A549 (cell line): ENCODE measurements around the gene CCDC50. TPM values are rescaled to one million over a fixed set of nuclear protein-coding genes. Genes with fewer than 3 reads are reported as not detected.

Experiments used
- ATAC-seq, 2 experiments: fragments of 200-7000 bp in 1 of 2; fragments of >200 bp in 1 of 2; cut with Nextera tagmentation in 1 of 2; cut with Tn5 transposase in 1 of 2; 3 replicates each; pipeline versions ENCODE4 v1.8.0 to v1.9.1; 2018 to 2020; ENCODE audit warnings: mild to moderate bottlenecking in 1 of 2, moderate library complexity in 1 of 2
- CTCF ChIA-PET: fragments of 300-600 bp; sonication (Branson Sonifier 250); formaldehyde crosslinking; extraction: SDS; loops from one replicate; lab custom pipeline; 2021; ENCODE audit warnings: antibody characterized with exemption, inconsistent platforms; lab: Yijun Ruan, JAX
- POLR2A ChIA-PET: fragments of 350-600 bp; formaldehyde crosslinking; extraction: SDS; loops from one replicate; lab custom pipeline; 2021; ENCODE audit warnings: antibody characterized with exemption, inconsistent platforms; lab: Yijun Ruan, JAX
- DNase-seq, 2 experiments: peaks; one replicate each; pipeline versions ENCODE4 v3.0.0 to v3.0.0-alpha.2; 2011 to 2016; ENCODE audit warnings: low read depth in 1 of 2, low spot score in 1 of 2
- FAIRE-seq: peaks from 2 replicates; lab custom pipeline; 2011; peaks lifted over from hg19 to GRCh38; lab: Jason Lieb, UNC
- H3K27ac ChIP-seq, 2 experiments: fragments of >200 bp; sonication (Bioruptor Twin); formaldehyde crosslinking; 3 replicates each; pipeline ENCODE4 v1.5.1; 2016 to 2017
- H3K4me1 ChIP-seq: fragments of >200 bp; sonication (Bioruptor Twin); formaldehyde crosslinking; 3 replicates; pipeline ENCODE4 v1.6.1; 2016
- H3K4me2 ChIP-seq: fragments of >200 bp; sonication (Bioruptor Twin); formaldehyde crosslinking; 3 replicates; pipeline ENCODE4 v1.6.1; 2016
- H3K4me3 ChIP-seq: fragments of >200 bp; sonication (Bioruptor Twin); formaldehyde crosslinking; 3 replicates; pipeline ENCODE4 v1.5.1; 2016
- H3K9me3 ChIP-seq: fragments of >200 bp; sonication (Bioruptor Twin); formaldehyde crosslinking; 3 replicates; pipeline ENCODE4 v1.6.1; 2016
- BHLHE40 ChIP-seq: IDR thresholded peaks from 2 replicates; pipeline ENCODE4 v1.6.1; 2012; ENCODE audit warnings: low read depth, low read length, inconsistent platforms
- CBX2 ChIP-seq: fragments of 200-600 bp; sonication (generic); IDR thresholded peaks from 2 replicates; pipeline ENCODE4 v1.6.1; 2016; ENCODE audit warnings: low read depth, mild to moderate bottlenecking, borderline replicate concordance
- CHD4 ChIP-seq: fragments of 200-600 bp; sonication (generic); IDR thresholded peaks from 2 replicates; pipeline ENCODE4 v1.6.1; 2016; ENCODE audit warnings: antibody characterized with exemption, mild to moderate bottlenecking, borderline replicate concordance
- EHF ChIP-seq: fragments of 250-450 bp; sonication (Bioruptor Pico); IDR thresholded peaks from 2 replicates; pipeline ENCODE4 v1.5.0; 2020; ENCODE audit warnings: mild to moderate bottlenecking
- EHMT2 ChIP-seq: fragments of 200-600 bp; sonication (generic); IDR thresholded peaks from 2 replicates; pipeline ENCODE4 v1.6.1; 2016; ENCODE audit warnings: antibody characterized with exemption, low read depth, mild to moderate bottlenecking, moderate library complexity
- EP300 ChIP-seq, 2 experiments: fragments of >200 bp; sonication (Bioruptor Twin); formaldehyde crosslinking; IDR thresholded peaks; 2 replicates in 1 of 2; 3 replicates in 1 of 2; pipeline ENCODE4 v1.6.1; 2016 to 2017
- ESRRA ChIP-seq: fragments of 150-350 bp; IDR thresholded peaks from 2 replicates; pipeline ENCODE4 v1.6.1; 2014; ENCODE audit warnings: mild to moderate bottlenecking, low read length, borderline replicate concordance
- FOSL2 ChIP-seq, 2 experiments: fragments of 450-650 bp in 1 of 2; fragments of >200 bp in 1 of 2; sonication (Bioruptor Twin) in 1 of 2; formaldehyde crosslinking; IDR thresholded peaks; 2 replicates each; pipeline versions ENCODE4 v1.5.0 to v1.6.1; 2016 to 2020; ENCODE audit warnings: mild to moderate bottlenecking in 1 of 2, moderate library complexity in 1 of 2
- FOXS1 ChIP-seq: fragments of 250-450 bp; sonication (Bioruptor Pico); IDR thresholded peaks from 2 replicates; pipeline ENCODE4 v1.5.0; 2020; ENCODE audit warnings: mild to moderate bottlenecking, moderate library complexity
- HDAC2 ChIP-seq: fragments of 200-600 bp; sonication (generic); IDR thresholded peaks from 2 replicates; pipeline ENCODE4 v1.6.1; 2016
- HEYL ChIP-seq: fragments of 250-450 bp; sonication (Bioruptor Pico); IDR thresholded peaks from 2 replicates; pipeline ENCODE4 v1.8.0; 2021; ENCODE audit warnings: mild to moderate bottlenecking, moderate library complexity
- HOXA7 ChIP-seq: fragments of 250-450 bp; sonication (Bioruptor Pico); IDR thresholded peaks from 2 replicates; pipeline ENCODE4 v1.5.0; 2020; ENCODE audit warnings: mild to moderate bottlenecking, moderate library complexity
- HOXB13 ChIP-seq: fragments of 250-450 bp; sonication (Bioruptor Pico); IDR thresholded peaks from 2 replicates; pipeline ENCODE4 v1.5.0; 2020; ENCODE audit warnings: low read depth, mild to moderate bottlenecking, moderate library complexity
- JUN ChIP-seq, 2 experiments: fragments of >200 bp; sonication (Bioruptor Twin); formaldehyde crosslinking; IDR thresholded peaks; 2 replicates in 1 of 2; 3 replicates in 1 of 2; pipeline ENCODE4 v1.6.1; 2016 to 2017
- KDM1A ChIP-seq: fragments of 200-600 bp; sonication (generic); IDR thresholded peaks from 2 replicates; pipeline ENCODE4 v1.6.1; 2016; ENCODE audit warnings: low read depth, mild to moderate bottlenecking
- MYC ChIP-seq: IDR thresholded peaks from 2 replicates; pipeline ENCODE4 v1.6.1; 2012; ENCODE audit warnings: mild to moderate bottlenecking, inconsistent platforms, low read length, improper control_type of control experiment, borderline replicate concordance
- NFE2L2 ChIP-seq: fragments of 150-350 bp; conservative IDR thresholded peaks from 2 replicates; pipeline ENCODE4 v1.6.1; 2014; ENCODE audit warnings: low read length
- NR3C1 ChIP-seq: fragments of >200 bp; sonication (Bioruptor Twin); formaldehyde crosslinking; IDR thresholded peaks from 3 replicates; pipeline ENCODE4 v1.6.1; 2017
- PHF8 ChIP-seq: fragments of 200-600 bp; sonication (generic); IDR thresholded peaks from 2 replicates; pipeline ENCODE4 v1.6.1; 2016; ENCODE audit warnings: low read depth, mild to moderate bottlenecking, antibody characterized with exemption, moderate library complexity, borderline replicate concordance
- RARB ChIP-seq: fragments of 250-450 bp; sonication (Bioruptor Pico); IDR thresholded peaks from 2 replicates; pipeline ENCODE4 v1.8.0; 2021; ENCODE audit warnings: mild to moderate bottlenecking, moderate library complexity
- SMC3 ChIP-seq: fragments of >200 bp; sonication (Bioruptor Twin); formaldehyde crosslinking; IDR thresholded peaks from 3 replicates; pipeline ENCODE4 v1.6.1; 2018; ENCODE audit warnings: inconsistent platforms
- ZC3H11A ChIP-seq: fragments of 450-650 bp; IDR thresholded peaks from 2 replicates; pipeline ENCODE4 v1.6.1; 2014; ENCODE audit warnings: antibody characterized with exemption, mild to moderate bottlenecking
- ZNF302 ChIP-seq: fragments of 250-450 bp; sonication (Bioruptor Pico); IDR thresholded peaks from 2 replicates; pipeline ENCODE4 v1.9.0; 2021; ENCODE audit warnings: inconsistent platforms, mild to moderate bottlenecking, moderate library complexity
- ZSCAN20 ChIP-seq: fragments of 250-450 bp; sonication (Bioruptor Pico); IDR thresholded peaks from 2 replicates; pipeline ENCODE4 v1.8.0; 2022; ENCODE audit warnings: mild to moderate bottlenecking, moderate library complexity
- WGBS: methylation state at CpG from one replicate; pipeline ENCODE4 v1.1.6; 2017; ENCODE audit errors: missing lambda C conversion rate; 5-methylcytosine and 5-hydroxymethylcytosine counted together
- polyA plus RNA-seq, 4 experiments: library from polyadenylated mRNA; depleted of rRNA in 3 of 4; stranded (reverse); fragments of >200 nt; fragmentation: RNase III in 1 of 4; extraction: RNeasy Plus Mini Kit Qiagen cat#74134 plus additional on column Dnase treatment in 1 of 4; gene quantifications; 2 replicates in 3 of 4; 3 replicates in 1 of 4; pipeline ENCODE4 v1.2.3, GENCODE V29; 2011 to 2017
- TF ChIP-seq, protein P1 (sequence below): IDR thresholded peaks from 2 replicates; pipeline ENCODE4 v1.6.1; 2012
- TF ChIP-seq, protein P2 (sequence below): fragments of >200 bp; sonication (Bioruptor Twin); formaldehyde crosslinking; IDR thresholded peaks from 2 replicates; pipeline ENCODE4 v1.6.1; 2016
- TF ChIP-seq, protein P3 (sequence below): fragments of 450-650 bp; IDR thresholded peaks from 2 replicates; pipeline ENCODE4 v1.6.1; 2014; ENCODE audit warnings: antibody characterized with exemption
- TF ChIP-seq, protein P4 (sequence below): fragments of >200 bp; sonication (Bioruptor Twin); formaldehyde crosslinking; IDR thresholded peaks from 3 replicates; pipeline ENCODE4 v1.6.1; 2016

Gene CCDC50
- polyA plus RNA-seq, 2 of the 4 experiments (the other 2 are of a cell fraction), result 20.1 to 43.8 TPM

DNA sequence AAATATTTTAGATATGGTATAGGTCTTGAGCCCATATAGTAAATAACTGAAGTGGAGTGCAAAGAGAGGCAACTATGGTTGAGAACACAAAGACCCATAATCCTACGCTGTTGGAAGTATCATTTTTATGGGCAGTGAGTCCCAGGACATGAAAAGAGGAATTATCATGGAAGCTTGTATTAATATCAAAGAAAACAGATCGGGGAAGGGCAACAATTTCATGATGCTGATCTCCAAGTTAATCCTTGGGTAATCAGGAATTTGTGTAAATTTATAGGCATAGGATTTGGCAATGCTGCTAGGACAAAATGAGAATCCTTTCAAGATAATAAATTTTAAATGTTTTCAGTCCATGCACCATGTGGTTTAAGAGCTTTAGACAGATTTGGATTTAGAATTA is 91.6 kb downstream of the CCDC50 start:
- H3K4me2 ChIP-seq, result no peak overlapping the region
- H3K4me3 ChIP-seq, result no peak overlapping the region
- DNase-seq (no peak), ATAC-seq (no peak), FAIRE-seq (no peak)
- 31% methylated on average over 2 of the region's 2 CpGs for WGBS
- no peak overlapping the region for H3K27ac ChIP-seq
- CTCF ChIA-PET, result interaction anchor here (0.5 to 1.7 kb wide), 2 partner anchors 991 to 1023 kb away, joined by 3 to 11 read pairs; no protein-coding TSS in a partner anchor
- no peaks in the 10 kb centered on the region for H3K4me1 ChIP-seq
- TF ChIP-seq ZNF302 (CRISPR knock-in tag) (no peak), PHF8 (no peak), HOXB13 (CRISPR knock-in tag) (no peak), NFE2L2 (no peak), KDM1A (no peak), BHLHE40 (no peak), FOXS1 (CRISPR knock-in tag) (no peak), EP300 (IDR thresholded peaks at IDR 0.05) (no peak), EHMT2 (no peak), HEYL (CRISPR knock-in tag) (no peak)
- TF ChIP-seq, protein P1, sequence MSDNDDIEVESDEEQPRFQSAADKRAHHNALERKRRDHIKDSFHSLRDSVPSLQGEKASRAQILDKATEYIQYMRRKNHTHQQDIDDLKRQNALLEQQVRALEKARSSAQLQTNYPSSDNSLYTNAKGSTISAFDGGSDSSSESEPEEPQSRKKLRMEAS, result no peak
- TF ChIP-seq, all 56 proteins: peak for 0
- no peaks in the 10 kb centered on the region for H3K9me3 ChIP-seq
- POLR2A ChIA-PET, result no interaction called here

DNA sequence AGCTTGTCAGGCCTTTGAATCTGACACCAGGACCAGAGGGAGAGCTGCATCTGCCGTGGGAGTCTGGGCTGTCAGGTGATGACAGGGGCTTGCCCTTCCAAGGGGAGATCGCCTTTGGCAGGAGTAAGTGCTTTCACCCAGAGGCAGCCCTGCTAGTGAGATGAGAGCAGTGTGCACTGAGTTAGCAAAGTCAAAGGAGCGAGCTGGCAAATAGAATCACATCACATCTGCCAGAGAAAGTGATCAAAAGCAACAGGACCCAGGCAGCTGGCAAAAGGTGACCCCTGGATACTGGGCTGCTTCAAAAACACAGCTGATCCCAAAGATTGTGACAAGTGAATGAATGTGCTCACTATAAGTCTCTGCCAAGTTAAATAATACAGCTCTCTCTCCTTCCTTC is 95.7 kb downstream of the CCDC50 start:
- POLR2A ChIA-PET, result no interaction called here
- Histone ChIP-seq H3K4me1 (no peaks in the 10 kb centered on the region), H3K4me2 (no peak overlapping the region), H3K9me3 (no peaks in the 10 kb centered on the region), H3K27ac (no peak overlapping the region), H3K4me3 (no peak overlapping the region)
- TF ChIP-seq EP300 (IDR thresholded peaks at IDR 0.05) (no peak), SMC3 (no peak), HOXA7 (no peak), ZSCAN20 (CRISPR knock-in tag) (no peak), CBX2 (no peak), EHF (CRISPR knock-in tag) (no peak), CHD4 (no peak), ZC3H11A (no peak), HEYL (CRISPR knock-in tag) (no peak), ESRRA (no peak), RARB (CRISPR knock-in tag) (no peak), FOSL2 (IDR thresholded peaks at IDR 0.05) (no peak), FOSL2 (CRISPR knock-in tag; IDR thresholded peaks at IDR 0.05) (no peak), MYC (no peak), JUN (IDR thresholded peaks at IDR 0.05) (no peak), HDAC2 (no peak), NR3C1 (no peak), BHLHE40 (no peak)
- TF ChIP-seq, protein P2, sequence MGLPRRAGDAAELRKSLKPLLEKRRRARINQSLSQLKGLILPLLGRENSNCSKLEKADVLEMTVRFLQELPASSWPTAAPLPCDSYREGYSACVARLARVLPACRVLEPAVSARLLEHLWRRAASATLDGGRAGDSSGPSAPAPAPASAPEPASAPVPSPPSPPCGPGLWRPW, result no peak
- TF ChIP-seq, protein P3, sequence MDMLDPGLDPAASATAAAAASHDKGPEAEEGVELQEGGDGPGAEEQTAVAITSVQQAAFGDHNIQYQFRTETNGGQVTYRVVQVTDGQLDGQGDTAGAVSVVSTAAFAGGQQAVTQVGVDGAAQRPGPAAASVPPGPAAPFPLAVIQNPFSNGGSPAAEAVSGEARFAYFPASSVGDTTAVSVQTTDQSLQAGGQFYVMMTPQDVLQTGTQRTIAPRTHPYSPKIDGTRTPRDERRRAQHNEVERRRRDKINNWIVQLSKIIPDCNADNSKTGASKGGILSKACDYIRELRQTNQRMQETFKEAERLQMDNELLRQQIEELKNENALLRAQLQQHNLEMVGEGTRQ, result no peak
- TF ChIP-seq, protein P4, sequence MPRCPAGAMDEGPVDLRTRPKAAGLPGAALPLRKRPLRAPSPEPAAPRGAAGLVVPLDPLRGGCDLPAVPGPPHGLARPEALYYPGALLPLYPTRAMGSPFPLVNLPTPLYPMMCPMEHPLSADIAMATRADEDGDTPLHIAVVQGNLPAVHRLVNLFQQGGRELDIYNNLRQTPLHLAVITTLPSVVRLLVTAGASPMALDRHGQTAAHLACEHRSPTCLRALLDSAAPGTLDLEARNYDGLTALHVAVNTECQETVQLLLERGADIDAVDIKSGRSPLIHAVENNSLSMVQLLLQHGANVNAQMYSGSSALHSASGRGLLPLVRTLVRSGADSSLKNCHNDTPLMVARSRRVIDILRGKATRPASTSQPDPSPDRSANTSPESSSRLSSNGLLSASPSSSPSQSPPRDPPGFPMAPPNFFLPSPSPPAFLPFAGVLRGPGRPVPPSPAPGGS, result no peak
- no peak for FAIRE-seq
- 35% methylated on average over 3 of the region's 3 CpGs for WGBS
- CTCF ChIA-PET, result interaction anchor here (1.1 to 1.2 kb wide), 2 partner anchors 374 to 1020 kb away, joined by 3 to 4 read pairs; no protein-coding TSS in a partner anchor
- DNase-seq, result no peak
- no peak for ATAC-seq
